Heart left ventricle (tissue), 13 donors: ENCODE results near the gene NAT8L.

ENCODE experiments used
- CTCF ChIP-seq, 12 donors: fragments of 200-600 bp; sonication (generic) in 4 of 12; IDR thresholded peaks; one replicate each; pipeline versions ENCODE4 v1.5.0 to v1.8.0; 2018 to 2022; ENCODE audit warnings: antibody characterized with exemption in 12 of 12, mild to moderate bottlenecking in 5 of 12
- POLR2A ChIP-seq, 2 donors: fragments of 450-650 bp; IDR thresholded peaks; one replicate each; pipeline ENCODE4 v1.6.1; 2017; ENCODE audit warnings: antibody characterized with exemption in 2 of 2, mild to moderate bottlenecking in 2 of 2, moderate library complexity in 2 of 2
- donor health status: ischemic (EF 13 %, LVEDD 7.1; RV severe dilation, severe dysfunction).
- donor health status: DM: no; HTN: yes; CAD: no.
- donor health status: DM: no; HTN: no; CAD: no.
- donor health status: ischemic (EF 25% LVEDD 6.9; RV normal size, moderate dysfunction).
- donor health status: ischemic (EF 25% LVEDD 5.7; RV mildly dilated, moderate dysfunction).
- donor health status: ischemic (EF 35%, LVEDD 5.7; RV mildly dilated, moderate dysfunction).
- donor health status: nonischemic (EF 11% LVEDD 7.7; RV severe dilation, severe dysfunction).
- donor health status: DM: yes; HTN: yes; CAD: no.
- donor health status: PGD.
- donor health status: ischemic (EF 29% LVEDD 5.4; RV normal size, mild dysfunction).
- donor health status: nonischemic (EF 23%, LVEDD 6.1; RV moderate dilation, normal function).

- TF ChIP-seq CTCF (IDR thresholded peaks at IDR 0.05) = no peak
- no peak for TF ChIP-seq POLR2A (IDR thresholded peaks at IDR 0.05)
Measured at GRCh38 chr4:2079926-2080325, 20.8 kb downstream of the NAT8L start.
